Renal cortical epithelial cell (primary cell): ENCODE measurements around the gene NTN5. TPM values are rescaled to one million over a fixed set of nuclear protein-coding genes. Genes with fewer than 3 reads are reported as not detected.
"Not testable (repeated sequence)": the region's sequence is repeated elsewhere in the genome, so short reads cannot be mapped to it uniquely, and the experiment has no call there.

Experiments
- DNase-seq: peaks from one replicate; pipeline ENCODE4 v3.0.0-alpha.2; 2011; ENCODE audit warnings: low read depth
- total RNA-seq: library from RNA; depleted of rRNA; stranded (reverse); fragments of >200 nt; gene quantifications from 2 replicates; pipeline ENCODE4 v1.2.3, GENCODE V29; 2014

The NTN5 gene, protein sequence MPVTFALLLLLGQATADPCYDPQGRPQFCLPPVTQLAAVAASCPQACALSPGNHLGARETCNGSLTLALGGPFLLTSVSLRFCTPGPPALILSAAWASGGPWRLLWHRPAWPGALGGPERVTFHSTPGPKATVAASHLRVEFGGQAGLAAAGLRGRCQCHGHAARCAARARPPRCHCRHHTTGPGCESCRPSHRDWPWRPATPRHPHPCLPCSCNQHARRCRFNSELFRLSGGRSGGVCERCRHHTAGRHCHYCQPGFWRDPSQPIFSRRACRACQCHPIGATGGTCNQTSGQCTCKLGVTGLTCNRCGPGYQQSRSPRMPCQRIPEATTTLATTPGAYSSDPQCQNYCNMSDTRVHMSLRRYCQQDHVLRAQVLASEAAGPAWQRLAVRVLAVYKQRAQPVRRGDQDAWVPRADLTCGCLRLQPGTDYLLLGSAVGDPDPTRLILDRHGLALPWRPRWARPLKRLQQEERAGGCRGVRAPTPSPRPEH
- total RNA-seq, result 0.40 TPM in 1 of 2 replicates, not detected in the other

DNA sequence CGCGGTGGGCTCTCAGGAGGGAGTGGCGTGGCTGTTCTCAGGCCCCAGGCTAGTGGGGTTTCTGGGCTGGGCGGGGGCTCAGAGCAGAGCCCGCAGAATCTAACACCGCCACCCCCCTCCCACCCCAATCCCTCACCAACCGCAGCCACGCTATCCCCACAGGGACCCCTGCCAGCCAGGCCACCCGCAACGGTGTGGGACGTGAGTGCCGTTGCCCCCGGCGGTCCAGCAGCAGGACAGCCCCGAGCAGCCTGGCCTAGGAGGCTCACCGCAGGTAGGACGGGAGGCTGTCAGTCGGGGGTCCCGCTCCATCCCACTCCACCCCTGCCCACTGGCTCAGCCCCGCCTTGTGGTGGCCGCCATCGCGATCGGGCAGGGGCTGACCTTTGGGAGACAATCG, at the start of gene NTN5:
Gene NTN5 (minus strand): TSS at position 24 of the 400 bp plus-strand sequence. CDS start 2,031 bp downstream, outside the sequence.
- no peak for DNase-seq

DNA sequence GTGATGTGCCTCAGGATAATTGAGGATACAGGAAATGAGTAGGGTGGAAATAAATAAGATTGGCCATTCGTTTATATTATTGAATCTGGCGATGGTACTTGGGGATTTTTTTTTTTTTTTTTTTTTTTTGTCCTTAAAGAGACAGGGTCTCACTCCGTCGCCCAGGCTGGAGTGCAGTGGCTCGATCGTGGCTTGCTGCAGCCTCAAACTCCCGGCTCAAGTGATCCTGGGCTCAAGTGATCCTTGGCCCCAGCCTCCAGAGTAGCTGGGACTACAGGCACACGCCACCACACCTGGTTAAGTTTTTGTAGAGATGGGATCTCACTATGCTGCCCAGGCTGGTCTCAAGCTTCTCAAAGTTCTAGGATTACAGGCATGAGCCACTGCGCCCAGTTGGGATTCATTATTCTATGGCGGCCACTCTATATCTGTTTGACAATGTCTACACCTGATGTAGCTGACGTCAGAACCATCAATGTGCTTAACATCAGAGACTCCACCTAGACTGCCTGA, 49.4 kb upstream of the NTN5 start:
- no peak for DNase-seq

DNA sequence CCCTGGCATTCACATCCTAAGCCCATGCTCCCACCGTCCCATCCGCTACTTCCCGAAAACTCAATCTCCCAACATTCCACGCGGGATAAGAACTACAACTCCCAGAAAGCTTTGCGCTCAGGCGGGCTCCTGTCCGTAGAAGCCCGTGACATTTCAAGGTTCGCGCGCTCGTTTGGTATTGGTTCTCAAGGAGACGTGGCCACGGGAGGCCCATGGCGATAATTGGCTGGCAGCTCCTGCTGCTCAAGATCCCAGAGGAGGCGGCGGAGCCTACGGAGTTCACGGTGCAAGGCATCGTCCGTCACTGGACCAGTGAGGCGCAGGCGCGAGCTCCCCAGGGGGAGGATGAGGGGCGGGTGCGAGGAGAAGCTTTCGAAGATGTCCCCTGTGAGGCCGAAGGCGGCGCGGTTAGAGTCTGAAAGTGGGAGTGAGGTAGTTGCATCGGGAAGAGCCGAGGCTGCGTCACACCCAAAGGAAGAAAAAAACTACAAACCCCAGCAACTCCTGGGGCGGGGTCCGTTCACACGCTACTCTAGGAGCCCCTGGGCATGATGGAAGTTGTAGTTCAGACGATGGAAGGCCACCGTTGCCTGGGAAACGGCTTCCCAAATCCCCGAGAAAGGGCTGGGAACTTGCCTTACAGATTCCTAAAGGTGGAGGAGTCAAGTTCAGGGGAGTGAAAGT, 47.9 kb upstream of the NTN5 start:
- DNase-seq, result peak; percentile 98

DNA sequence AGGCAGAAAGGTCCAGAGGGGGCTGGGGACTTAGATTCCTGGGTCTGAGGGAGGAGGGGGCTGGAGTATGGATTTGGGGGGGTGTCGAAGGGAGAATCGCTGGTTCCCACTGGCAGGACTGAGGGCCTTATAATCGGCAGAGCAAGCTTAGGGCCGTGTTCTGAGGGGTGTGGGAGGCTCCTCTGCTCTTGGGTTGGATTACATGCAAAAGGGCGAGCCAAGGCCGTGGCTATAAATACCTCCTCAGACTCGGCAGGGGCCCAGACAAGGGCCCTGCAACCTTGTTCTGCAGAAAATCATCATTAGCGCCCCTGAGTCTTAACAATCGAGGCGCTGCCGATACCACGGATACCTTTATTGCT, 47.4 kb upstream of the NTN5 start:
- no peak for DNase-seq

DNA sequence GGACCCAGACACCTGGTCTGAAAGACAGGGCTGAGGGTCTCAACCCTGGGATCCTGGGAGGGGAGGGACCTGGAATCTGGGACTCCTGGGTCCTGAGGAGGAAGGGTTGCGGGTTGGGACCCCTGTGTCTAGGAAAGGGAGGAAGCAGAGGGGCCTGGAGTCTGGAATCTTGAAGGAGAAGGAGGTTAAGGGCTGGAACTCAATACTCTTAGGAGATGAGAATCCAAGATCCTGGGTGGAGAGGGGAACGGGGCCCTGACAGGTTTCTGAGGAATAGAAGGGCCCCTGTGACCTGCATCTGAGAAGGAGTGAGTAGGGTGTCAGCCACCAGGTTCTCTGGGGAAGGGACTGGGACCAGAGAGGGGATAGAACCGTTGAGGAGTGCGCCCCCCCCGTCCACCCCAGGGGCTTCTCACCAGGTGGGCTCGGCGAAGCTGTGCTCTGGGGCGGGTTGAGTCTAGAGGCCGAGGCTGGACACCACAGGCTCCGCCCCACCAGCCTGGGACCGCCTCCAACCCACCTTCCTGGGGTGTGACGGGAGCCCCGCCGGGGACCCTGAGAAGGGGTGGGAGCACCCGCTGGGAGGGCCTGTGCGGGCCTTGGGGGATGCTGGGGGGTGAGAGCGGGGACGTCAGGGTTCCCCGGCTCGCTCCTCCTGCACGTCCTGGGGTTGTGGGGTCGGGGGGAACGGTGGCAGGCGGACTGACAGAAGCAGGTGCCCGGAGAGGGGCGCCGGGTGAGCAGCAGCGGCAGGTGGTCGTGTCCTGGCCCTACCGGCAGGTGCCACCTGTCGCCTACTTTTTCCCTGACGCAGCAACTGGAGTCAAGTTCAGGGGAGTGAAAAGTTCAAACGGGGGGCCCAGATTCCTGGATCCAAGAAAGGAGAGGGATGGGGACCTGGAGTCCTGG, 46.7 kb upstream of the NTN5 start, which contains the start of gene MAMSTR:
Gene MAMSTR (minus strand): TSS at position 463 of the 909 bp plus-strand sequence. CDS start 694 bp downstream, outside the sequence.
- no peak for DNase-seq

DNA sequence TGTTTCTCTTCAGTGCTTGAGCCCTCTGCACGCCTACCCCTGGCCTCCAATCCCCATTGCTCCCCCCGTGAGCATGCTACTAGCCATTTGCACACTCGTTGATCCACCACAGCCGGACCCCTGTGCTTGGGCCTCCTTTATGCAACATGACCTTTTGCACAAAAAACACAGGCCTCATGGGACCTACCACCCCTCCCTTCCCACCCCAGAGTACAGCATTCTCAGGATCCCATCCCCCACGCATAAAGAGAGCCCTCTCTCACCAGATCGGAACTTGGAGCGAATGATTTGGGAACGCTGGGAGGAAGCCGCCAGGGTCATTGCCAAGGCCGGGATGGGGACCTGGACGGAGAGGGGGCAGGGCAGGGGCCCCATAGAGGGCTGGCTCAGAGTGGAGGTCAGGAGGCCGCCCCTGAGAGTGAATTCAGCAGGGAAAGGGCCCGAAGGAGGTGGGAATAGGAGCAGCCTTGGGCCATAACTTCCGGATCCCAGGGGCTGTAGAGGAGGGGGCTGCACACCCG, 46.0 kb upstream of the NTN5 start:
- DNase-seq, result no peak

DNA sequence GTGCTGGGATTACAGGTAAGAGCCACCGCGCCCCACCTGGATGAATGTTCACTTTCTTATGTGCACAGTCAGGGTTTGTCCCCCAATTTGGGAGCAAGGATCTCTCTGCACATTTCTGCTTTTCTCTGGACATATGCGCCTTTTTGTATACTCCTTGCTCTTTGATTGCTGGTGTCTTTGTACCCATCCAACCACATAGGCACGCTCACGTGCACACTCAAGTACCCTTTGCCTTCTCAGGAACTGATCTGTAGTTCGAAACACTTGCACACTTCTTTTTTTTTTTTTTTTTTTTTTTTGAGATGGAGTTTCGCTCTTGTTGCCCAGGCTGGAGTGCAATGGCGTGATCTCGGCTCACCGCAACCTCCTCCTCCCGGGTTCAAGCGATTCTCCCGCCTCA, 45.3 kb upstream of the NTN5 start:
- DNase-seq, result not testable (repeated sequence)

DNA sequence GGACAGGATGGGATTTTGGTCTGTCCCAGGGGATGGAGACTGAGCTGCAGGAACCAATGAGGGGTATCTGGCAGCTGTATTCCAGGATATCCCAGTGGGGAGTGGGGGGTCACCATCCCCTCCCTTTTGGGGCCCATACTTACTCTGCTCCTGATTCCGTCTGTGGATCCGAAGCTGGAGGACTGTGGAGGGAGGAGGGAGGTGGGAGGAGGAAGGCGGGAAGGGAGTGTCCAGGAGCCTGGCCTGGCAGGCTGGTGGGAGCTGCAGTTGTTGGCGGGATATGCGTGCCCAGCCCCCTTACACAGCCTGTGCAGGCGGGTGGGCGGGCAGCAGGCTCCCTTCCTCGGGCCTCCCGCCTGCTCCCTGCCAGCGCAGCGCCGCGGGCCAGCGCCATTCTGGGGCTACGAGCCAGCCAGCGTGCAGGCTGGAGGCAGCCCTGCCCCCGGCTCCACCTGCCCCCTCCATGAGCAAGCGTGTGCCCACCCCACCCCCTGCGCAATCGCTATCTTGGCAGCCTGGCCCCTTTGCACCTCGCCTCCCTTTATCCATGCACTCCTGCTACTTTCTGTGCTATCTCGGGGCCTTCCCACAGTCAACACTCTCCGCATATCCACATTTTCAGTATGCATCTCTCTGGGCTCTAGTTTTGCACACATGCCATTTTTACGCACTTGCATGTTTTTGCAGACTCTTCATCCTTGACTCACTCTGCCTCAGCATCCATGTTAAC, 43.9 kb upstream of the NTN5 start:
- DNase-seq, result no peak

DNA sequence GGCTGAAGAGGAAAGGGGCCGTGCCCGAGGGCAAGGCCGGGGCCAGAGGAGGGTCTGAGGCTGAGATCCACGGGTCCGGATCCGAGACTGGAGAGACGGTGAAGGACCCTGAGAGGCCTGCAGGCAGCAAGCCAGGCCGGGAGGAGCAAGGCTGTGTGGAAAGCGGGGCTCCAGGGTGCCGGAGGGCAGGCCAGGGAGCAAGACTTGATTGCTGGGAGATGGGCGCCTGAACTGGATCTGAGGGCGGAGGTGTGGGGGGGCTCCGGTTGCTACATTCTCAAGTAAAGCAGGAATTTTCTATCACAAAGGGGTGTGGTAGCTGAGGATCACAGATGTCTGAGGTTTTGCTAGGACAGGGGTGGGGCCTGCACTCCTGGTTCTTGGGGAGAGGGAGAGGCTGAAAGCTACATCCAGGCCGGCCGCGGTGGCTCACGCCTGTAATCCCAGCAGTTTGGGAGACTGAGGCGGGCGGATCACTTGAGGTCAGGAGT, 42.9 kb upstream of the NTN5 start:
- DNase-seq, result no peak

DNA sequence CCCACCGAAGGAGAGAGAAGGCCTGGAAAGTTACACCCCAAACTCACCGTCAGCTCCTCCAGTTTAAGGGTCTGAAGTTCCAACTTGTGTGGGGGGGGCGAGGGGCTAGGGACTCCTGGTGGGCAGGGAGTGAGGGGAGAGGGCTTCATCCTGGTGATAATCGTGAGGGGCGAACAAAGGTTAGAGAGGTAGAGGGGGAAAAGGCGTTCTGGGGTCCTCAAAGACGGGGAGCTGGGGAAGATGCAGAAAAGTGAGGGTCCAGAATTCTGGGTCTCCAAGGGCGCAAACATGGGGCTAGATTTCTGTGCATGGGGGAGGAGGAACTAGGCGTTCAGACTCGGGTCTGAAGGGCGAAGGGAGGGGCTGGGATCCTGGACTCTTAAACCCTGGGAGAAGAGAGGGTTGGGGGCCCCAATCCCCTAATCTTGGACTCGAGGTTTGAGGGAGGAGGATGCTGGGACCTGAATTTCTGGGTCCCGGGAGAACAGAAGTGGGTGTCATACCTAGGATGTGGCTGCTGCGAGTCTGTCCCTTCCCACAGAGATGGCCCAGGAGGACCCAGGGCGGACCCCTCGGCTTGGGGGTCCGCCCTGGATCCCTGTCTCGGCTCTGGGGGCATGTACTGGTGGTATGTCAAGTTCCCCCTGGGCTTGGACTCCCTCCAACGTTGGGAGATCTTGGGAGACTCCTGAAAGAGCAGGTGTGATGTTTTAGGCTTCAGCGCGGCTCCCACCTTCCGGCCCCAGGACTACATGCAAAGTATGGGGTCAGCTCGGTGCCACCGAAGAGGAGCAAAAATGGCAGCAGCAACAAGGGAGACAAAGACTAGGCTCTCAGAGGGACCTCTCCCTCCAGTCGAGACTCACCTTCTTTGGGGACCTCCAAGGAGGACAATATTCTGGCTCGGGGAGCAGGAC, 42.2 kb upstream of the NTN5 start:
- DNase-seq, result no peak

DNA sequence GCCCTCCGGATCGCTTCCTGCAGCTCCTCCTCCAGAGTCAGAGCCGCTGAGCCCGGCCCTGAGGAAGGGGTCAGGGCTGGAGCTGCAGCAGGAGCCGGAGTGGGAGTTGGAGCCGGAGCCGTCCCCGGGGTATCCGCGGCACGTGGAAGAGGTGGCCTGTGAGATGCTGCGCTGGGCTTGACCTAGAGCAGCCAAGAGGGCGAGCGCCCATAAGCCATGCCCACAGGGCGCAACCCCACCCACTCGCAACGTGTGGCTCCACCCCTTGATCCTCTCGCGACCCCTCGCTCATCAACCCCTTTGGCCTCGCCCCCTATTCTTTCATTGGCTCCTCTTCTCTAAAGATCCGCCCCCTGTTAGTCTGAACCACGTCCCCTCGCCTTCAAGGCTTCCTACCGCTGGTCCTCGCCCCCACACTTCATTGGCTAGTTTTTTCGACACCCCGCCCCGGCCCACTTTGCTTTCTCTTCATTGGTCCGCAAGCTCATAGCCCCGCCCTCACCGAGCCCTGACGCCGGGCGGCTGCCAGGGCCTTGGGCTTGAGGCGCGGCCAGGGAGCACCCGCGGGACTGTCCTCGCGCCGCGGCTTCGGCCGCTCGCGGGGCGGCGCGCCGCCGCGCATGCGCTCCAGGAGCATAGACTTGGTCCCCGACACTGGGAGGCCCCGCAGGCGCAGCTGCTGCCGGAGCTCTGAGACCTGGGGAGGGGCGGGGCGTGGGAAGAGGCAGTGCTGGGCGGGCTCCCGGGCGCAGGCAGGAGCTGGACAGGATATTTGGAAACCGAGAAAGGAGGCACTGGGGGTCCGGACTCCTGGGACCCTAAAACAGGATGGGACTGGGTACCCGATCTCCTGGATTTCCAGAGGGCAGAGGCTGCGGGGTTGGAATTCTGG, 41.3 kb upstream of the NTN5 start:
- peak; percentile 98 for DNase-seq

DNA sequence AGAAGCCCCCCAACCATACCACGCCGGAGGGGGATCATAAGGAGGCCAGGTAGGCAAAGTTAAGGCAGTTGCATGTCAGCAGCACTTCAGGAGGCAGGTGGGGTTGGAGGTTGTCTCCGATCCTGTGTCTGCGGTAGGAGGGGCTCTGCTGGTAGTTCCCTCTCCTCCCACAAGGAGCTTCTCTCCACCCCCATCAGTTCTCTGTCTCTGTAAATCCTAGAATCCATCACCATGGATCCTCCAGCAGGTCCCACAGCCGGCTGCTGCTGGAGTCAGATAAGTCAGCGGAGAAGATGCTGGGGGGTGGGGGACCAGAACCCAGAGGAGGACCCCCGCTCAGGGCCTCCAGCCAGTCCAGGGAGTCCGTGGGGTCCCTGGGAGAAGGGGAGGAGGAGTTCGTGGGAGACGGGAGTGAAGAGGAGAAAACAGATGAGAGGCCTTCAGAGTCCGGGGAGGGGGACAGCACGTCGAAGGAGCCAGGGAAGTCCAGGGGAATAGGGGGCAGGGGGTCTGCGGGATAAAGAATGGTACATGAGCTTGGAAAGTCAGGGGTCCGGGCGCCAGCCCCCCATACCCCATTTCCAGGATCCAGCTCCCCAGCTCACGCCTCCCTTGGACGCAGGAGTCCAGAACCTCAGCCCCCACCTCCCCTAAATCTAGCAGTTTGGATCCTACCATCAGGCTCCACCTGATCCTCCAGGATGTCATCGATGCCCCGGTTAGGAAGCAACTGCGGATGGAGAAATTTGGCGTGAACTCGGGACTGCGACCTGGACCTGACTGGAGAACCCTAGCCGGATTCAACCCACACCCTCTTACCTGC, 40.4 kb upstream of the NTN5 start:
- DNase-seq, result peak; percentile 15

DNA sequence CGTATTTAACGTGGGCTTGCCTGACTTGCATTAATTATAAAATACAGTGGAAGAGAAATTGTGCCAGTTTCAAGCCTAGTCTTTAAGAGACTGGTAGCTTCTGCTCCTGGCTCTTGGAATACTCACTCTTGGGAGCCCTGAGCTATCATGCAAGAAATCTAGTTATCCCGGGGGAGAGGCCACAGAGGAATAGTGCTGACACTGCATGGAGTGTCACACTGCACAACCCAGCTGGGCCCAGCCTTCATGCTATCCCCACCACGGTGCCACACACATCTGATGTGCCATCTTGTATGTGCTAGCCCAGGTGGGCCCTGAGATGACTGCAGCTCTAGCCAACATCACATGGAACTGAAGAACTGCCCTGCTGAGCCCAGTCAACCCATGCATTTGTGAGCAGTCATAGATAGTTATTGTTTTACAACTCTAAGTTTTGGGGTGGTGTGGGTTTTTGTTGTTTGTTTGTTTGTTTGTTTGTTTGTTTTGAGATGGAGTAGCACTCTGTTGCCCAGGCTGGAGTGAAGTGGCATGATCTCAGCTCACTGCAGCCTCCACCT, 38.4 kb upstream of the NTN5 start:
- no peak for DNase-seq

DNA sequence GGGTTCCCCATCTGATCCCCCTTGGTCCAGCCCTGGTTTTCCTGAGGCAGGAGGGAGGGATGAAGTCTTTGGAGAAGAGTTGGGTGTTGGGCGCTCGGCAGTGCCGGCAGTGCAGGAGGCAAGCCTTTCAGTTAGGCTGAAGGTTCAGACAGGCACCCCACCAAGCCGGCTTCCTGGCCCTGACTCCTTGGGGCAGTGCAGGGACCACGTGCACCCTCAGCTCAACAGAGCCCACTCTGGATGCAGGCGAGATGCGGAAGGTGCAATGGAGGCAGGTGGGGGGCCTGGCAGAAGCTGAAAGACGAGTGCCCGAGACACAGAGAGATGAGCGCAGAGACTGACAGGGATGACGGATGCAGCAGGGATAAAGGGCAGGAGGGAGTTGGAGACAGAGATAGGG, 35.7 kb upstream of the NTN5 start:
- DNase-seq, result no peak

DNA sequence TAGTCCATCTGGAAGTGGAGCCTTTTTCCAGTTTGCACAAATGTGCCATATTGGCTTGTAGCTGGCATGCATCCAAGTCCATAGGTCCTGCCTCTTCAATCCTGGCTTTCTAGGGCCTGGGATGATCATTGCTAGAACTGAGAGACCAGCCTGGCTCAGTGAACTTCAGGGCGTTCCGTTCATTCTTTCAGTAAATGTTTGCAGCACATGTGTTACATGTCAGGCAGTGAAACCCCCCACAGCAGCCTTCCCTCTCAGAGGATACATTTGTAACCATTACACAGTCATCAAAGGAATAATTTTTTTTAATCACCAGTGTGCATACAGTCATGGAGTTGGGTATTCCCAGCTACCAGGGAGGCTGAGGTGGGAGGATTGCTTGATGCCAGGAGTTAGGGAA, 32.6 kb upstream of the NTN5 start:
- no peak for DNase-seq

DNA sequence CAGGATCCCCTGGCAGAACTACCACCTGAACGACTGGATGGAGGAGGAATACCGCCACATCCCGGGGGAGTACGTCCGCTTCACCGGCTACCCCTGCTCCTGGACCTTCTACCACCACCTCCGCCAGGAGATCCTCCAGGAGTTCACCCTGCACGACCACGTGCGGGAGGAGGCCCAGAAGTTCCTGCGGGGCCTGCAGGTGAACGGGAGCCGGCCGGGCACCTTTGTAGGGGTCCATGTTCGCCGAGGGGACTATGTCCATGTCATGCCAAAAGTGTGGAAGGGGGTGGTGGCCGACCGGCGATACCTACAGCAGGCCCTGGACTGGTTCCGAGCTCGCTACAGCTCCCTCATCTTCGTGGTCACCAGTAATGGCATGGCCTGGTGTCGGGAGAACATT, 30.5 kb upstream of the NTN5 start:
- no peak for DNase-seq

DNA sequence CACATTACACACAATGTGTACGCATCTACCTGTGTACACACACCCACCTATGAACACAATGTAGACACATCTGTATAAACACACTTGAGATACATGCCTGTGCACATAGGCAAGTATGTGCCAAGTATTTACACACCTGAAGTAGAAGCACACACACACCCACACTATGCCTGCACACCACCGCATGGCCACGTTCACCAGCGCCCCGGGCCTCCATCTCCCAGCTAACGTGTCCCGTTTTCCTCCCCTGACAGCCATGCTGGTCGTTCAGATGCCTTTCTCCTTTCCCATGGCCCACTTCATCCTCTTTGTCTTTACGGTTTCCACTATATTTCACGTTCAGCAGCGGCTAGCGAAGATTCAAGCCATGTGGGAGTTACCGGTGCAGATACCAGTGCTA, 29.9 kb upstream of the NTN5 start:
- no peak for DNase-seq
